HG02588 (cell line): ENCODE results near the gene IREB2.
"Not testable (repeated sequence)": the region's sequence is repeated elsewhere in the genome, so short reads cannot be mapped to it uniquely, and the experiment has no call there.

Source experiments
- ATAC-seq: cut with Tn5 transposase; IDR thresholded peaks from one replicate; pipeline ENCODE4 v1.9.1; 2021; ENCODE audit warnings: mild to moderate bottlenecking, moderate library complexity; ENCODE audit not compliant: unreplicated experiment

Gene IREB2

DNA sequence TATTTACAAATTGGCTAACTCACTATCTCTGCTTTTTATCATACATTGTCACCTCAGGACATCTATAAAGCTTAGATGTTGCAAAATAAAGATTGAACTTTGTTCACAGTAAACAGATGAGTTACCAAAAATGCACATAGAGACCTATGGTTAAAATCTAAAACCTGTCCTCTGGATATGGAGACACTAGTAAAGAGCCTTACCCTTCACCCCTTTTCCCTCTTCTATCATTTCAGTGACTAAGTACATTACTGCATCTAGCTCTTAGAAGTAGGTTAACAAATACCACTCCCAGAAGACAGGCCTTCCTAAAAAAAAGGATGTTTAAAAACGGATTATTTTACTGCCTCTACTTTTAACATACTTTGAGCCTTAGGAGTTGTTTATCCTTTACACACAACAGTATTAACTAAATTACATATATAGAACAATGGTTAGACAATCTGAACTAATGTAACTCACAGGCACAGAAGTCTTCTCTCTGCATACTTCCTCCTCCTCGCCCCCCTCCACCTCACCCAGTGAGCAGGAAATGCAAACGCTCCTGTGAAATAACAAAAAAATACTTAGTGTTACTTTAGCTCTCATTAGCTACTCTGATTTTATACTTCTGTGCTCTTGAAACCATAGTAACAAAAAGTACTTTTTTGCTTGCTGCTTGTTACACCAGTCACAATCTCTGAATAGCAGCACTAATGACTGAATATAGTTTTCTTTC is 23.3 kb downstream of the IREB2 start:
- ATAC-seq, result no peak

DNA sequence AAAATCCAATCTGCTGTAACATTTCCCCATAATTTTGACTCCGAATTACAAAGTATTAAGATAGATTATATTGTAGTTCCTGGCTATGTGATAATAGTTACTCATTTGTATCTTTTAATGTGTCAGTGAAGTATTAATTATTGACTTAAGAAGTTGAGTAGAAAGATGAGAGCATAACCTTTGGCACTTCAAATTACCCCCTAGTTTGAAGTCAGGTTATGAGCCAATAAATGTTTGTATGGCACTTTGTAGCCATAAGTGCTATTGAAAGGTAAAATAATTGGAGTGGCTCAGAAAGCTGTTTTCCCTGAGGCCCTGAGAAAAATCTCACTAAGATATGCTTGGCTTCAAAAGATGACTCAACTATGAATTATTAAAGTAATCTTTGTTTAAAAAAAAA is 31.0 kb downstream of the IREB2 start:
- ATAC-seq, result no peak

DNA sequence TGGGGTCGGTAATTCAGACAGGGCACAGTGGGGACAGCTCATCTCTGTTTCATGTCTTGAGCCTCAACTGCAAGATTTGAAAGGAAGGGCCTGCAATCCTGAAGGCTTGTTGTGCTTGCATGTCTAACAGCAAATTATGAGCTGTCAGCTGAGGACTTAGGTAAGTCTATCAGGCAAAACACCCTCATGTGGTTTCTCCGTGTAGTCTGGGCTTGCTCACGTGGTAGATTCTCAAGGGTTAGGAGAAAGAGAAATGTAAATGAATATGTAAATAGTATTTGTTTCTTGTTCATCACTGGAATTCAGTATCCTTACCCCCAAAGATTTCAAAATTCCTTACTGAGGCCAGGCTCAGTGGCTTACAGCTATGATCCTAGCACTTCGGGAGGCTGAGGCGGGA is 39.3 kb downstream of the IREB2 start:
- ATAC-seq, result no peak

DNA sequence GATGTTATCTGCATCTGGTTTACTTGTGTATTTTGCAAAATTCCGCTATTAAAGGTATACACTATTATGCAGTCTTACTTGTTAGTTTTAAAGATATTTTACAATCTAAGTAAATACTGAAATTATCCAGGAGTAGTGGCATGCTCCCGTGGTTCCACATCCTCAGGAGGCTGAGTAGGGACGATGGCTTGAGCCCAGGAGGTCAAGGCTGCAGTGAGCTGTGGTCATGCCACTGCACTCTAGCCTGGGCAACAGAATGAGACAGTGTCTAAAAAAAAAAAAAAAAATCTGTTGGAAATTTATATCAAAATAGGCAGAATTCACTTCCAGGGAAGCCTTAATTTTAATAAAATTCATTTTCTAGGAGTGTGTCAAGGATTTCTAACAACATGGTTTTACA is 41.6 kb downstream of the IREB2 start:
- no peak for ATAC-seq

DNA sequence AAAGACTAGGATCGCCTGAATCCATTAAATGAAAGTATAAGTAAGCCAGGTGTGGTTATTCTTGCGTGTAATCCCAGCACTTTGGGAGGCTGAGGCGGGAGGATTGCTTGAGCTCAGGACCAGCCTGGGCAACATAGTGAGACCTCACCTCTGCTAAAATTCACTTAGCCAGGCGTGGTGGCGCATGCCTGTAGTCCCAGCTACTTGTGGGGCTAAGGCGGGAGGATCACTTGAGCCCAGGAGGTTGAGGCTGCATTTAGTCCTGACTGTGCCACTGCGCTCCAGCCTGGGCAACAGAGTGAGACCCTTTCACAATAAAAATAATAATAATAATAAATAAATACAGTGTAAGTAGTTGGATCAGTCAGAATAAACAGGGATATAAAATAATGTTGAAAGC is 43.9 kb downstream of the IREB2 start:
- ATAC-seq, result no peak

DNA sequence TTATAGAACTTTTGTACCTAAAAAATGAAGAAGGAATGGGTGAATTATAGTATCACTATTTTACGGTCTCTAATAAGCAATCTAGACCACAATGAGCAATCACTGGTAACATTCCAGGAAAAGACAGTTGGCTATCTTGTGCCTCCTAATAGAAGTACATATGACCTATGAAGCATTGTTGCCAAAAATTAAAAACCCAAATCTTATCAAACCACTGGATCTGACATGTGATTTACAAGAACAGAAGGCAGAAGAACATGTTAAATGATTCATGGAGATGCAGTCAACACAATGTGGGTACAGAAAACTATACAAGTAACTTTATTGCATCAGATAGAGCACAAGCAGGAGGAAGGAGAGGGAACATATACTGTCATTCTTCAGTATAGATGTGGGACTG is 54.9 kb downstream of the IREB2 start:
- no peak for ATAC-seq

DNA sequence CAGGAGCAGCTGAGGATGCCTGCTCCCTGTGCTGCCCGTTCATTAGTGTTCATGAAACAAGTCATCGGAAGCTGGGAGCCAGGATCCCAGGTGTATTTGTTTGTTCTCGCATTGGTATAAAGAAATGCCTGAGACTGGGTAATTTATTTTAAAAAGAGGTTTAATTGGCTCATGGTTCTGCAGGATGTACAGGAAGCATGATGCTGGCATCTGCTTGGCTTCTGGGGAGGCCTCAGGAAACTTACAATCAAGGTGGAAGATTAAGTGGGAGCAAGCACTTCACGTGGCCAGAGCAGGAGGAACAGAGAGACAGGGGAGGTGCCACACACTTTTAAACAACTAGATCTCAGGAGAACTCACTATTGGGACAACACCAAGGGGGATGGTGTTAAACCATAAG is 63.8 kb downstream of the IREB2 start:
- no peak for ATAC-seq

DNA sequence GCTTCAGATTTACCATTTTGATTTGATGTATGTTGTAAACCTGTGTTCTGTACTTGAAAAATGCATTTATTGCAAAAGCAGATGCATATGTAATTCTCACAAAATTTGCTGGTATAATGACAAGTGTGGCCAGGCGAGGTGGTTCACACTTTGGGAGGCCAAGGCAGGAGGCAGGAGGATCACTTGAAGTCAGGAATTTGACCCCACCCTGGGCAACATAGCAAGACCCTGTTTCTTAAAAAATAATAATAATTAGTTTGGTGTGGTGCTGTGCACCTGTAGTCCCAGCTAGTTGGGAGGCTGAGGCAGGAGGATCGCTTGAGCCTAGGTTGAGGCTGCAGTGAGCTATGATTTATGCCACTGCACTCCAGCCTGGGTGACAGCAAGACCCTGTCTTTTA is 64.6 kb downstream of the IREB2 start:
- ATAC-seq, result no peak

DNA sequence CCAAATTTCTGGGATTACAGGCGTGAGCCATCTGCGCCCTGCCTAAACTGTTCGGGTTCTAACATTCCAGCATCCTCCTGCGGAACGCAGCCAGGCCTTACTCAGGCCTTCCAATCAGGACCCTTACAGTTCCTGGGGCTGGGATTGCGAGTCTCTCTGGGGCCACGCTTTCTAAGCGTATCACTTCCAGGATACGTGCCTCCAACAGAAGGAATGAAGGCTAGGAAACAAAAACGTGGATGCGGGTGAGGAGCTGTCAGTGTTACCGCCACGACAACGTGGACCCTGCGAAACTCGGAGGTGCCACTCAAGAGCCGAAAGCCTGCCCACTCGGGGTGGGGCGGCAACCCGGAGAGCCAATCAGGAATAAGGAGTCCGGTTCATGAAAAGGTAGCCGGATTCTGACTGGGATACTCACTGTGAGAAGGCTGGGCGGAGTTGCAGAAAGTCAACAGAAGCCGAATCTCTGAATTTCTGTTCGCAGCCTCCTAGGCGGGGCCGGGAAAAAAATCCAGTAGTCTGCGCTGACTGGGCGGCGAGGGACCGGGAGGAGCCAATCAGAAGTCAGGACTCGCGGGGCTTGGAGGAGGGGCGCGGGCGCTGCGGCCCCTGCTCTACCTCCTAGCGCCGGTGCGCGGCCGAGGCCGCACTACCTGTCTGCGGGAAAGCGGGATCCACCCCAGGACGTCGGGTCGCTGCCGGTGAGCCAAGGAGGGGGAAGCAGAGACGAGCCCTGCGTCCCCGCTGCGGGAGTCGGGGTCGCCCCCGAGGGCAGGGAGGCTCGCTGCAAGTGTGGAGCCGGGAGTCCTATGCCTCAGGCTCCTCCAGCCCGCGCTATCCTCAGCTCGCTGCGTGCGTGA is 69.2 kb downstream of the IREB2 start, which contains the start of gene HYKK:
Gene HYKK (plus strand): TSS at position 607 of the 860 bp plus-strand sequence. CDS start 5,512 bp downstream, outside the sequence.
- ATAC-seq, result peak; percentile 91

DNA sequence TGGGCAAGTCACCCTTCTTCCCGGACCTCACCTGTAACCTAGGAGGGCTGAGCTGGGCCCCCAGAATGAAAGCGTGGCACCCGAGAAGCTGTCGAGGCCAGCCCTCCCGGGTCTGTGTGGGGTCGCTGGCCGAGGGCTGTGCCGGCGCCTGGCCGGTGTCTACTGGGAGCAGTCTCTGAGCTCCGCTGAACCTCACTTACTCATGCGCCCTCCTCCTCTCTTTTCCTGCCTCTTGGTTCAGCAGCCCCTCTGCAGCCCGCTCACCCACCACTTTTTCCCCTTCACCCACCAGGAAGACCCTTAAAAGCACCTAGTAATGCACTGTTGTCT is 69.8 kb downstream of the IREB2 start:
- ATAC-seq, result peak; percentile 12

DNA sequence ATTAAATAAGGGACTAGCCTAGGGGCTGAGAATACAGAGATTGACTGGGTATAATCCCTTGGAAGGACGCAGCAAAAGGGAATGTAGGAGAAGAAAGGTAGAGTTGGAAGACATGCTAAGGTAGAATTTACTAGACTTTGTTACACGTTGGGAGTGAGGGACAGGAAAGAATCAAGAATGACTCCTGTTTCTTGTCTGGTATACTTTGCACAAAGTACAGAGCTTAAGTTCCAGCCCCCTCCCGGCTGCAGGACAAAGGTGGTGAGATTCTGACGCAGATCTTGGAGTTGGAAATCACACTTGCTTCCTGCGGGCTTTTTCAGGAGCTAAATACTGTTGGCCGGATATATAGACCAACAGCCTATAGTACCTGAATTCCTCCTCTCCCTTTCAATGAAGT is 70.3 kb downstream of the IREB2 start:
- no peak for ATAC-seq

DNA sequence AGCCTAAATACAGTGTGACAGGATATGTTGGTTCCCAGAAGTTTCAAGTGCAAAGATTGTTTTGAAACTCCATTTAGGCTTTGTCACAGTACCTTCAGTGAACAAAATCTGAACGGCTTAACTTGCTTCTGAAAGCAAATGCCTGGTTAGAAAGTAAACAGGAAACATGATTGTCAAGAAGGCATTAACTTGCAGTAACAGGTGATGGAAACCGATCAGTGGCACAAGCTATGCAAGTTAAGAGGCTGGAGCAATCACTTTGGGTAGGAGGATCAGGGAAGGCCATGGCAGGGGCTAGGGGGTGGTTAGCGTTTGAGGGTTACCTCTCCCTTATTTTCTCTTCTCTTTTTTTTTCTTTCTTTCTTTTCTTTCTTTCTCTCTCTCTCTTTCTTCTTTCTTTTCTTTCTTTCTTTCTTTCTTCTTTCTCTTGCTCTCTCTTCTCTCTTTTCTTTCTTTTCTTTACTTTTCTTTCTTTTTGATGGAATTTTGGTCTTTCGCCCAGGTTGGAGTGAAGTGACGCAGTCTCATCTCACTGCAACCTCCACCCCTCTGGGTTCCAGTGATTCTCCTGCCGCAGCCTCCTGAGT is 71.8 kb downstream of the IREB2 start:
- no peak for ATAC-seq

DNA sequence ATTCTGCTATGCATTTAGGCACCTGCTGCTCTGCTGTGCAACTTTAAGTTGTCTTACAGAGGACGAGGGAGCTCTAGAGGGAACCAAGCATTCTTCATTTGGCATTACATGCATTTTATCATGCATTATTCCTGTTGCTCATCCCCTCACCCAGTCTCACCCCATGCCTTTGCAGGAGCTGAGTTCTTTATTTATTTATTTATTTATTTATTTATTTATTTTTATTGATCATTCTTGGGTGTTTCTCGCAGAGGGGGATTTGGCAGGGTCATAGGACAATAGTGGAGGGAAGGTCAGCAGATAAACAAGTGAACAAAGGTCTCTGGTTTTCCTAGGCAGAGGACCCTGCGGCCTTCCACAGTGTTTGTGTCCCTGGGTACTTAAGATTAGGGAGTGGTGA is 82.0 kb downstream of the IREB2 start:
- ATAC-seq, result not testable (repeated sequence)

DNA sequence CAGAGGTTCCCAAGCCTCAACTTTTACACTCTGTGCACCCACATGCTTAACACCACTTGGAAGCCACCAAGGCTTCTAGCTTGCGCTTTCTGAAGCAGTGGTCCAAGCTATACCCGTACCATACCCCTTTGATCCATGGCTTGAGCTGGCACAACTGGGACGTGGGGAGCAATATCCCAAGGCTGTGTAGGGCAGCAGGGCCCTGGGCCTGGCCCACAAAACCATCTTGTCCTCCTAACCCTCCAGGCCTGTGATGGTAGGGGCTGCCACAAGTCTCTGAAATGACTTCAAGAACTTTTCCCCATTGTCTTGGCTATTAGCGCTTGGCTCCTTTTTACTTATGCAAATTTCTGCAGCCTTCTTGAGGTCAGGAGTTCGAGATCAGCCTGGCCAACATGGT is 86.2 kb downstream of the IREB2 start:
- ATAC-seq, result no peak

DNA sequence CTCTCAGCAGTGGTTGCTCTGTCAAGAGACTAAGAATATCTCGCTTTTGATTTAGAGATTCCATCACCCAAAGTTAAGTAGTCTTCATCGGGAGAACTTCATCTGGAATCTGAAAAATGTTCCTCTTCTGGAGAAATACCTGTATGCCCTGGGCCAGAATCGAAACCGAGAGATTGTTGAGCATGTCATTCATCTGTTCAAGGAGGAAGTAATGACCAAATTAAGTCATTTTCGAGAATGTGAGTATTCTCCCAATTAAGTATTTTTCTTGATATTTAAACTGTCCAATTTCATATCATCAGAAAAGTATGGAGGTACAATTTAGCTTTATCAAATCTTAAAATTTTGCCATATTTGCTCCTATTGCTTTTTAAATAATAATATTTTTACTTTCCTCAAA is 89.3 kb downstream of the IREB2 start:
- ATAC-seq, result no peak

DNA sequence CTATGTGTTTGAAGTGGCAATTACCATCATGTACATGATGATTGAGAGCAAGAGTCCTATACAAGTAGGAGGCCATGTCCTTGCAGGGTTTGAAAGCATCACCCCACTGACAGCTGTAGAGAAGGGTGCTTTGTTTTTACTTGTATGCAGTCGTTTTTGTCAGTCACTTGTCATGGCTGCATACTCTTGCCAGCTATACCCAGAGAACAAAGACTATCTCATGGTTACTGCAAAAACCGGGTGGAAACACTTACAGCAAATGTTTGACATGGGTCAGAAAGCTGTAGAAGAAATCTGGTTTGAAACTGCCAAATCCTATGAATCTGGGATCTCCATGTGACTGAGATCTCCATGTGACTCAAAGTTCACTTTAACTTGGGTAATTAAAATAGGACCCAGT is 95.3 kb downstream of the IREB2 start:
- no peak for ATAC-seq

DNA sequence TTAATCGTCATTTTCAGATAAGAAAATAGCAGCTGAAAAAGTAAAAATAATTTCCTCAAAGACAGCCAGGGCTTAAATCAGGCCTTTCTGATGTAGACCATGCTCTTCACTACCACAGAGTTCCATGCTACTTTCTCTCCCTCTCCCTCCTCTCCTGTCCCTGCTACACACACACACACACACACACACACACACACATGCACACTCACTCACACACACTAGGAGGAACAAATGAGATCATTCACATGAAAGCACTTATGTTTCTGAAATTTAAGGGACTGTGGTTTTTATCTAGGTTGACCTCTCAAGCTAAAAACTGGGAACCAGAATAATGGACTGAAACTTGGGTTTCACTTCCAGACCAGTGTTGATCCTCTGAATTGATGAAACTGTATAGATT is 98.1 kb downstream of the IREB2 start:
- no peak for ATAC-seq

DNA sequence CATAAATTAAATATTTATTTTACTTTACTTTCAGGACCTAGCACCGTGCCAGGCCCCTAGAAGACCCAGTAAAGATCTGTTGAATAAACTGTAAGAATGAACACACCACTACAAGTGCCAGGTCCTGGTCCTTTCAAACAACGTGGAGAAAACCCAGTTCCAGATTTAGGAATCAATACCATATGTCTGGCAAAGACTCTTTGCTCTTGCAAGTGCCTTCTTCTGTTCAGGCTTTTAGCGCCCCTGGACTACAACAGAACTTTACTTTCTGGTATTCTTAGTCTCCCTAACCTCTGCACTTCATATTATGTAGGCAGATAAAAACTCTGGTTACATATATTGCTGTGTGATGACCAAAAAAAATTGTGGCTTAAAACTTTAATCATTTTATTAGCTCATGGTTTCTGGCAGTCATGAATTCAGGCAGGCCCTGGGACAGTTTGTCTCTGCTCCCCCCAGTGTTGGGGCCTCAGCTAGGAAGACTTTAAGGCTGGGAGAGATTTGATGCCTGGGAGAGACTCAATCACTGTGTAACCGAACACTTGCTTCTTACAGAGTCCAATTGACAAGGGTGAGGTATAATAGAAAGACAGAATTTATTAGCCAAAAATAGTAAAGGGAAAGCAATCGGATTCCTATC is 99.4 kb downstream of the IREB2 start:
- no peak for ATAC-seq

DNA sequence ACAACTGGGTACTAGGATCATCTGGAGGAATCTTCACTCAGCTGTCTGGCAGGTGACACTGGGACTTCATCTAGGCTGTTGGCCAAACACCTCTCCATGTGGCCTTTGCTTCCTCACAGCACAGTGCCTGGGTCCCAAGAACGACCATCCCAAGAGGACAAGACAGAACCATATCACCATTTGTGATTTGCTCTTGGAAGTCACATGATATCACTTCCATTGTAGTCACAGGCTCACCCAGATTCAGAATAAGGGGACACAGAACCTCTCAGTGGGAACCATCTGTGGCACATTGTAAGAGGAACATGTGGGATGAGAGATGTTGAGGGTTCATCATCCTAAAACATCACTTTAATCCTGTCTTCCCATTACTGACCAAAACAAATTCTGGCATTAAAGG is 100.3 kb downstream of the IREB2 start:
- no peak for ATAC-seq

DNA sequence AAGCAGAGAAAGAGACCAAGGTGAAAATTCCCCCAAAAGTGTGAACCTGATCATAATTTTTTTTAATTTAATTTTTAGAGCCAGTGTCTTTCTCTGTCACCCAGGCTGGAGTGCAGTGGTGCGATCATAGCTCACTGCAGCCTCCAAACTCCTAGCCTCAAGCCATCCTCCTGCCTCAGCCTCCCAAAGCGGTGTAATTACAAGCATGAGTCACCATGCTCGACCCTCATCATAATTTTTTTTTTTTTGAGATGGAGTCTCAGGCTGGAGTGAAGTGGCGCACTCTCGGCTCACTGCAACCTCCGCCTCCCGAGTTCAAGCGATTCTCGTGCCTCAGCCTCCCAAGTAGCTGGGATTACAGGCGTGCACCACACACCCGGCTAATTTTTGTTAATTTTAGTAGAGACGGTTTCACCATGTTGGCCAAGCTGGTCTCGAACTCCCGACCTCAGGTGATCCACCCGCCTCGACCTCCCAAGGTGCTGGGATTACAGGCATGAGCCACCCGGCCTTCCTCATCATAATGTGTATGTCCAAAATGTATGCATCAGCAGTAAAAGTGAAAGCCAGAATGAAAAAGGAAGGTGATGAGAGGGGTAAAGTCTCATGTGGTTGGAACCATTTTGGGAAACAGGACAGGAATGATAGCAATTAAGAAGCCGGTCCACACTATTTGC is 101.6 kb downstream of the IREB2 start:
- ATAC-seq, result not testable (repeated sequence)
